Glutamatergic neuron (in vitro differentiated cells): ENCODE data around the gene RPS19. TPM values are rescaled to one million over a fixed set of nuclear protein-coding genes. Genes with fewer than 3 reads are reported as not detected.
A peak's percentile ranks its signal among the peaks of the same experiment; 100 is the strongest.

ENCODE experiments used
- DNase-seq: peaks from one replicate; pipeline ENCODE4 v3.0.0; 2022
- H3K27ac Mint-ChIP-seq: one replicate; pipeline ENCODE4 v1.8.0; 2020; ENCODE audit warnings: mild to moderate bottlenecking, mixed read lengths, inconsistent platforms; ENCODE audit not compliant: unreplicated experiment
- H3K27me3 Mint-ChIP-seq: one replicate; pipeline ENCODE4 v1.8.0; 2020; ENCODE audit warnings: mild to moderate bottlenecking, moderate library complexity, mixed read lengths, inconsistent platforms; ENCODE audit not compliant: unreplicated experiment
- H3K36me3 Mint-ChIP-seq: one replicate; pipeline ENCODE4 v1.8.0; 2020; ENCODE audit warnings: mild to moderate bottlenecking, mixed read lengths, inconsistent platforms; ENCODE audit not compliant: unreplicated experiment
- H3K4me1 Mint-ChIP-seq: one replicate; pipeline ENCODE4 v1.8.0; 2020; ENCODE audit warnings: mild to moderate bottlenecking, low read depth, mixed read lengths, inconsistent platforms; ENCODE audit not compliant: unreplicated experiment
- H3K4me3 Mint-ChIP-seq: one replicate; pipeline ENCODE4 v1.8.0; 2020; ENCODE audit warnings: mild to moderate bottlenecking, mixed read lengths, inconsistent platforms; ENCODE audit not compliant: unreplicated experiment
- H3K9me3 Mint-ChIP-seq: one replicate; pipeline ENCODE4 v1.8.0; 2020; ENCODE audit warnings: mild to moderate bottlenecking, moderate library complexity, mixed read lengths, inconsistent platforms; ENCODE audit not compliant: unreplicated experiment
- total RNA-seq: library from RNA; stranded (reverse); fragmentation: NEBNext Ultra II Directional; extraction: Animal tissue kit (Norgen Biotek cat#: 25700); gene quantifications from one replicate; pipeline ENCODE4 v1.2.1, GENCODE V29; 2021; ENCODE audit not compliant: unreplicated experiment
- TF ChIP-seq, protein P1 (sequence below): fragments of 200-600 bp; sonication (generic); IDR thresholded peaks from one replicate; pipeline ENCODE4 v1.5.0; 2021; ENCODE audit not compliant: partially characterized antibody, unreplicated experiment

The RPS19 gene
- total RNA-seq, 1 donor from 2014 or later: 1,637 TPM

DNA sequence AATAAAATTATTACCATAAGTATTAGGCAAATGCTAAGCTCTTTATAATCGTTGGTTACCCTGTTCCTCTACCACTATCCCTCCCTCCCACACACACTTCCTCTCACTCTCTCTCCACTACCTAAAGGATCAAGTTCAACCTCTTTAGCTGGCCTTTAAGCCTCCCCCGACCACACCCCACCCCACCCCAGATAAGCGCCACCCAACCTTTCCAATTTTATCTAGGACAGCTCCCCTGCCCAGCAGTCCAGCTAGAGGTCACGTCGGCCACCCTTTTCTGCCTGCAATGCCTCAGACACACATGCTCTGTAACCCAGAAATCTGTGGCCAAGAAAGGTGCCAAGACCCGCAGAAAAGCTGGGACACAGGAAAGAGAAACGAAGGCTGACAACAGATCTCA is 16.7 kb upstream of the RPS19 start:
- Mint-ChIP-seq H3K9me3 (peaks cover 3% of the 10 kb centered on the region), H3K4me1 (peaks cover 3% of the 10 kb centered on the region), H3K27ac (no peak overlapping the region), H3K4me3 (no peak overlapping the region), H3K27me3 (peaks cover 6% of the 10 kb centered on the region), H3K36me3 (peaks cover 8% of the 10 kb centered on the region)
- TF ChIP-seq, protein P1, sequence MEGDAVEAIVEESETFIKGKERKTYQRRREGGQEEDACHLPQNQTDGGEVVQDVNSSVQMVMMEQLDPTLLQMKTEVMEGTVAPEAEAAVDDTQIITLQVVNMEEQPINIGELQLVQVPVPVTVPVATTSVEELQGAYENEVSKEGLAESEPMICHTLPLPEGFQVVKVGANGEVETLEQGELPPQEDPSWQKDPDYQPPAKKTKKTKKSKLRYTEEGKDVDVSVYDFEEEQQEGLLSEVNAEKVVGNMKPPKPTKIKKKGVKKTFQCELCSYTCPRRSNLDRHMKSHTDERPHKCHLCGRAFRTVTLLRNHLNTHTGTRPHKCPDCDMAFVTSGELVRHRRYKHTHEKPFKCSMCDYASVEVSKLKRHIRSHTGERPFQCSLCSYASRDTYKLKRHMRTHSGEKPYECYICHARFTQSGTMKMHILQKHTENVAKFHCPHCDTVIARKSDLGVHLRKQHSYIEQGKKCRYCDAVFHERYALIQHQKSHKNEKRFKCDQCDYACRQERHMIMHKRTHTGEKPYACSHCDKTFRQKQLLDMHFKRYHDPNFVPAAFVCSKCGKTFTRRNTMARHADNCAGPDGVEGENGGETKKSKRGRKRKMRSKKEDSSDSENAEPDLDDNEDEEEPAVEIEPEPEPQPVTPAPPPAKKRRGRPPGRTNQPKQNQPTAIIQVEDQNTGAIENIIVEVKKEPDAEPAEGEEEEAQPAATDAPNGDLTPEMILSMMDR: no peak
- no peak for DNase-seq

DNA sequence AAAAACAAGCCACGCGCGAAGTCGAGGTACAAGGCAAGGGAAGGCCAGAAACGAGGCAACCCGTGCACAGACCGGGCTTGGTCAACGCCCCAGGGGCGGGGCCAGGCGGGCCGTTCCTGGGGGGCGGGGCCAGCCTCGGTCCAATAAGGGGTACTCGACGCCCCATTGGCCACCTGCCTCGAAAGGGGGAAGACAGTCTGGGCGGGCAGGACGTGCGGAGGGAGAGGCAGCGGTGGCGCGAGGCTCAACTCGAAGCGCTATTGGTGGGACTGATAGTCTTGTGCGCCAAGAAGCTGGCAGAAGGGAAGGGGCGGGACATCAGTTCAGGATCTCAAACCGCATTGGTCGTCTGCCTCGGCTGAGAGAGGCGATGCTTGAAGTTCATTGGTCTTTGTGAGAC is 15.5 kb upstream of the RPS19 start, which contains the start of gene LYPD4:
Gene LYPD4 (minus strand): TSS at position 83 of the 400 bp plus-strand sequence. CDS start 5,398 bp downstream, outside the sequence.
- Mint-ChIP-seq H3K9me3 (peaks cover 3% of the 10 kb centered on the region), H3K4me3 (no peak within 1 kb of the TSS), H3K36me3 (peaks cover 8% of the 10 kb centered on the region), H3K4me1 (no peaks in the 10 kb centered on the region), H3K27me3 (peaks cover 6% of the 10 kb centered on the region), H3K27ac (peak within 1 kb of the TSS; percentile 45)
- TF ChIP-seq, protein P1: no peak
- DNase-seq: no peak

DNA sequence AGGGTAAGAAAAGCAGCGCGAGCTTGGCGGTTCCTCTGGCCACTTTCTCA is 15.2 kb upstream of the RPS19 start, which contains the start of gene DMRTC2:
Gene DMRTC2 (plus strand): TSS at position 42 of the 50 bp plus-strand sequence. CDS start 2,387 bp downstream, outside the sequence.
- peak within 1 kb of the TSS; percentile 45 for H3K27ac Mint-ChIP-seq
- DNase-seq: no peak
- peaks cover 6% of the 10 kb centered on the region for H3K27me3 Mint-ChIP-seq
- peaks cover 3% of the 10 kb centered on the region for H3K9me3 Mint-ChIP-seq
- no peak within 1 kb of the TSS for H3K4me3 Mint-ChIP-seq
- H3K36me3 Mint-ChIP-seq: peaks cover 8% of the 10 kb centered on the region
- TF ChIP-seq, protein P1: no peak
- no peaks in the 10 kb centered on the region for H3K4me1 Mint-ChIP-seq

DNA sequence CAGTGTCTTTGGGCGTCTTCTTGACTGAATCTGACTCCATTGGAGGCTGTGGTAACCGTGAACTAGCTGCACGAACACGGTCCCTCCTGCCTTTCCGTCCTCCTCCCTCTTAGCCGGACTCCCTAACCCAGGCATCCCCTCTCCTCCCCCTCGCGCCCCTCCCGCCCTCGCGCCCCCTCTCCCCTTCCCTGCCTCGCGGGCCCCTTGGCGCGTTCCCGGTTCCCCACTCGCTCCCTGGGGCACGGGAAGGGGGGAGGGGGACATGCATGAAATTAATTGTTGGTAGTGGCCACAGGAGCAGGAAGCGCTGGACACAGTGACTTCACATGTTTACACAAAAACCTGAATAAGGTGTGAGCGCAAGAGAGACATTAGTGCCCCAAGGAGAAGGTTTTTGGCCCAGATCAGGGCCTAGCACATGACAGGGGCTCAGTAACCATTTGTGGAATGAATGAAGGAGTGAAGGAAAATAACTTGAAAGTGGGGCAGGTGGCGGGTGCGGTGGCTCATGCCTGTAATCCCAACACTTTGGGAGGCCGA is 14.9 kb upstream of the RPS19 start:
- peaks cover 6% of the 10 kb centered on the region for H3K27me3 Mint-ChIP-seq
- H3K4me1 Mint-ChIP-seq: peaks cover under 1% of the 10 kb centered on the region
- no peak overlapping the region for H3K27ac Mint-ChIP-seq
- H3K4me3 Mint-ChIP-seq: no peak overlapping the region
- no peak for DNase-seq
- H3K9me3 Mint-ChIP-seq: peaks cover 3% of the 10 kb centered on the region
- TF ChIP-seq, protein P1: no peak
- H3K36me3 Mint-ChIP-seq: peaks cover 8% of the 10 kb centered on the region

DNA sequence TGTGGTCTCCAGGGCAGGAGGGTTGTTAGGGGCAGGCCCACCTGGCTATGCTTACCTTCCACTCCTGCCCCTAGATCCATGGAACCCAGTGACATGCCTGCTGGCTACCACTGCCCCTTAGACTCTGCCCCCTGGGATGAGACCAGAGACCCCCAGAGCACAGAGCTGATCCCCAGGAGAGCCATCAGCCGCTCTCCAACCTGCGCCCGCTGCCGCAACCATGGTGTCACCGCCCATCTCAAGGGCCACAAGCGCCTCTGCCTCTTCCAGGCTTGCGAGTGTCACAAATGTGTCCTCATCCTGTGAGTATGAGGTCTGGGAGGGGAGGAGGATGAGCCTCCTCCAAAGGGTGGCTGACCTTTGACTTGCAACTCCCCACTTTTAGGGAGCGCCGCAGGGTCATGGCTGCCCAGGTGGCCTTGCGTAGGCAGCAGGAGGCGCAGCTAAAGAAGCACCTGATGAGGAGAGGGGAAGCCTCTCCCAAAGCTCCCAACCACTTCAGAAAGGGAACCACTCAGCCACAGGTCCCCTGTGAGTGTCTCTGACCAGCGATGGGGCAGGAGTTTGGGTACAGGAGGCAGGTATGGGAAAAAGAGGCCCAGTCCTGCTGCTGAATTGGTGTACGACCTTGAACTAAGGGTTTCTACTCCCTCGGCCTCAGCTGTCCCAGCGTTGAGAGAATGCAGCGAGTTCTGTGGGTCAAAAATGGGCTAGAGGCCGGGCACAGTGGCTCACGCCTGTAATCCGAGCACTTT is 12.5 kb upstream of the RPS19 start:
- peaks cover 12% of the 10 kb centered on the region for H3K4me1 Mint-ChIP-seq
- H3K4me3 Mint-ChIP-seq: no peak overlapping the region
- peaks cover 8% of the 10 kb centered on the region for H3K36me3 Mint-ChIP-seq
- H3K27me3 Mint-ChIP-seq: peaks cover 6% of the 10 kb centered on the region
- H3K9me3 Mint-ChIP-seq: peaks cover 3% of the 10 kb centered on the region
- DNase-seq: no peak
- no peak overlapping the region for H3K27ac Mint-ChIP-seq
- TF ChIP-seq, protein P1: no peak
